GM19372 (cell line): ENCODE data around the gene PEAK3.
"Not testable (repeated sequence)": the region's sequence is repeated elsewhere in the genome, so short reads cannot be mapped to it uniquely, and the experiment has no call there.

ENCODE experiments used
- ATAC-seq: cut with Tn5 transposase; IDR thresholded peaks from one replicate; pipeline ENCODE4 v1.9.1; 2021; ENCODE audit warnings: mild to moderate bottlenecking, low read depth, moderate library complexity; ENCODE audit not compliant: unreplicated experiment

The PEAK3 gene

GRCh38 chr19:2289714-2290435 is 7.9 kb upstream of the PEAK3 start:
- no peak for ATAC-seq

DNA sequence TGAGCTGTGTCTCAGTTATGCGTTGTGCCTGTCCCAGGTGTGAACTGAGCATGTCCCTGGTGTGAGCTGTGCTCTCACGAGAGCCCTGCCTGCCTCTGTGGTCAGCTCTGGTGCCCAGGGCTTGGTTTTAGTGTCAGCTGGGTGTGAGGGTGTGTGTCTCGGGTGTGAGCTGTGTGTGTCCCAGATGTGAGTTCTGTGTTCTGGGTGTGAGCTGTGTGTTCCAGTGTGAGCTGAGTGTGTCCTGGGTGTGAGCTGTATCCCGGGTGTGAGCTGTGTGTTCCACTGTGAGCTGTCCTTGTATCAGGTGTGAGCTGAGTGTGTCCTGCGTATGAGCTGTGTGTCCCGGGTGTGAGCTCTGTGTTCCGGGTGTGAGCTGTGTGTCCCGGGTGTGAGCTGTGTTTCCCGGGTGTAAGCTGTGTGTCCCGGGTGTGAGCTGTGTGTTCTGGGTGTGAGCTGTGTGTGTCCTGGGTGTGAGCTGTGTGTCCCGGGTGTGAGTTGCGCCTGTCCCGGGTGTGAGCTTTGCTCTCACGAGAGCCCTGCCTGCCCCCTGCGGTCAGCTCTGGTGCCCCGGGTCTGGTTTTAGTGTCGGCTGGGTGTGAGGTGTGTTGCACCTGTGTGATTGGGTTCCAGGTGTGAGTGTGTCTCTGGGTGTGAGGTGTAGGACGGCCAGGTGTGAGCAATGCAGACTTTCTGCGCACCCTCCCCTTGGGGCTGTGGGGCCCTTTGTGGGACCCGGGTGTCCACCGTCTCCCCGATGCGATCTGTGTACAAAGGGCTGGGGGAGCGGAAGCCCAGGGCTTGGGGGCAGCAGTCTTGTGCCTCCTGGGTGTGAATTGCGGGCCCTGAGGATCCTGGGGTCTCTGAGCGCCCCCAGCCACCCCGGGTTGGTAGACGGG is 7.1 kb upstream of the PEAK3 start:
- ATAC-seq: no peak

- no peak for ATAC-seq
These were observed 6.4 kb upstream of the PEAK3 start for GRCh38 chr19:2288338-2288817.

GRCh38 chr19:2287585-2288337 is 5.8 kb upstream of the PEAK3 start:
- ATAC-seq: no peak

- no peak for ATAC-seq
These were observed 4.6 kb upstream of the PEAK3 start for GRCh38 chr19:2286402-2287140.

DNA sequence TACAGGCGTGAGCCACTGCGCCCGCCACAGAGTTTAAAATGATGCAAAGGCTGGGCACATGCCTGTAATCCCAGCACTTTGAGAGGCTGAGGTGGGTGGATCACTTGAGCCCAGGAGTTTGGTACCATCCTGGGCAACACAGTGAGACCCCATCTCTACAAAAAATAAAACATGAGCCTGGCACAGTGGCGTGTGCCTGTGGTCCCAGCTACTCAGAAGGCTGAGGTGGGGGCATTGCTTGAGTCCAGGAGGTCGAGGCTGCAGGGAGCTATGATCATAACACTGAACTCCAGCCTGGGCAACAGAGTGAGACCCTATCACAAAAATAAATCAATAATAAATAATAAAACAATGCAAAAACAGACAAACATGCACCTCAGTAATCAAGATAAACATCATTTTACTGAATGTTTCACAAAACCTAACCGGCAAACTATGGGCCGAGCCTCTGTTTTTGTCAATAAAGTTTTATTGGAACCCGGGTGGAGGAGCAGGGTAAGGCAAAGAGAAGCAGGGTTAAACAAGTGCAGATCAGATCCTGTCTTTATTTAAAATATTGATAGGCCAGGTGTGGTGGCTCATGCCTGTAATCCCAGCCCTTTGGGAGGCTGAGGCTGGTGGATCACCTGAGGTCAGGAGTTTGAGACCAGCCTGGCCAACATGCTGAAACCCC is 2.0 kb upstream of the PEAK3 start:
- ATAC-seq: no peak

GRCh38 chr19:2282862-2283237 is 875 bp upstream of the PEAK3 start:
- ATAC-seq: no peak

- not testable (repeated sequence) for ATAC-seq
These were observed 512 bp downstream of the PEAK3 start for GRCh38 chr19:2281265-2282061.

DNA sequence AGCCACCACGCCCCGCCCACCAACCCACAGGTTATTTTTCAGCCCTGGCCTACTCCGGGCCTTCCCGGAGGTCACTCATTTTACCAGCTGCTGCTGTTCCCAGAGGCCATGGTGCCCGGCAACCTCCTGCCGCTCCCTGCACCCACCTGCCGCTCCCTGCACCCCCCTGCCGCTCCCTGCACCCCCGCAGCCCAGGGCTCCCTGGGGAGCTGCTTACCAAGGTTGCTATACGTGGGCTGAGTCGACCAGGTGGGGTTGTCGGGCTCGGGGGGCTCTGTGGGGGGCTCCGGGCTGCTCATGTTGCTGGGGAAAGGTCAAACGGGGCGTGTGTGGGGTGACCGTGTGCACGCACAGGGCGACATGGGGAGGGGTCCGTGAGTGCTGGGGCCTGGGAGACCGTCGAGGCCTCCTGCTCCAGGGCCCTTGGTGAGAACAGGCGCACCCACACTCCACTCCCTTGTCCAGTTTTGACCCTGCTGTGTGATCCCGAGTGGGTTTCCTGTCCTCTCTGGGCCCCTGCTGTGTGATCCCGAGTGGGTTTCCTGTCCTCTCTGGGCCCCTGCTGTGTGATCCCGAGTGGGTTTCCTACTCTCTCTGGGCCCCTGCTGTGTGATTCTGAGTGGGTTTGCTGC is 1.2 kb downstream of the PEAK3 start:
- ATAC-seq: no peak

GRCh38 chr19:2278459-2279158 is 3.4 kb downstream of the PEAK3 start:
- ATAC-seq: no peak

GRCh38 chr19:2277138-2277537 is 4.8 kb downstream of the PEAK3 start:
- ATAC-seq: no peak

DNA sequence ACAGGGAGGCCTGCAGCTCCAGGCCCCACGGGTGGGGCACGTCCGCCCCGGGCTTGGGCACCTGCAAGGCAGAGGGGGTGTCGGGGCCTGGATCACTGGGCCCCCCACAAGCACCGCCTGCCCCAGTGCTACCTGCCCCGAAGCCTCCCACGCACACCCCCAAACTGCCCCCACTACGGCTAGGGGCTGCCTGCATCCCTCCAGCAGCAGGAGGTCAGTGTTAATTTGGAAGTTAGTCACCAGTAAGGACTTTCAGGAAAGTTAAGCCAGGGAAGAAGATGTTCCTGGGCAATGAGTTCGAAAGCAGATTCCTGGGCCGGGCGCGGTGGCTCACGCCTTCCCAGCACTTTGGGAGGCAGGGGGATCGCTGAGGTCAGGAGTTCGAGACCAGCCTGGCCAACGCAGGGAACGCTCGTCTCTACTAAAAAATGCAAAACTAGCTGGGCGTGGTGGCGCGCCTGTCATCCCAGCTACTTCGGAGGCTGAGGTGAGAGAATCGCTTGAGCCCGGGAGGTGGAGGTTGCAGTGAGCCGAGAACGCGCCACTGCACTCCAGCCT is 5.5 kb downstream of the PEAK3 start:
- no peak for ATAC-seq

- ATAC-seq: no peak
These were observed 6.2 kb downstream of the PEAK3 start for GRCh38 chr19:2275588-2276428.

DNA sequence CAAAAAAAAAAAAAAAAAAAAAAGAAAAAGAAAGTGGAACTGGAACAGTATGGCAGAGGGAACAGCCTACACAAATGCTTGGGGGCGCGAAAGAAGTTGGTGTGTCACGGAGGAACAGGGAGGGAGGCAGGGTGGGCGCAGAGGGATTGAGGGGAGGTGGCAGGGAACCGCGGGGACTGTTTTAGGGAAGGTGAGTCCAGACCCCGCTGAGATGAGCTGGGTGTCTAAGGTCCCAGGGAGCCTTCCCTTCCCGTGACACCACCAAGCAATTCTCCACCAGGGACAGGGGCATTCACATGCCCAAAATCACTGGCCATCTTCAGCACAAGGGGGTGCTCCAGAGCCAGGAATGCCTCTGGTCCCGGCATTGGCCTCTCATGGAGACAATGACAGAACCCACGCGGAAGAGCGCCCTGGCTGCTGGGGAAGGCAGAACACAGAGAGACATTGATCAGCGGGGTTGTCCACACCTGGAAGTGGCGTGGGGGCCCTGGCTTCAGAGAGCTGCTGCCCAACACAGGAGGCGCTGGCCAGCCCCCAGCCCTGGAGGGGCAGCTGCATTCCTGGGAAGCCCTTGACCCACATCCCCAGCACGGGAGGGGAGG is 6.9 kb downstream of the PEAK3 start:
- ATAC-seq: no peak

- ATAC-seq: no peak
These were observed 7.7 kb downstream of the PEAK3 start for GRCh38 chr19:2274185-2274711.
